Measurements from ENCODE around the gene MBNL2. TPM values are rescaled to one million over a fixed set of nuclear protein-coding genes. Genes with fewer than 3 reads are reported as not detected.

The MBNL2 gene
- total and polyA plus RNA-seq, 2 of the 4 experiments (the other 2 are of a cell fraction), result 26.9 to 103 TPM

DNA sequence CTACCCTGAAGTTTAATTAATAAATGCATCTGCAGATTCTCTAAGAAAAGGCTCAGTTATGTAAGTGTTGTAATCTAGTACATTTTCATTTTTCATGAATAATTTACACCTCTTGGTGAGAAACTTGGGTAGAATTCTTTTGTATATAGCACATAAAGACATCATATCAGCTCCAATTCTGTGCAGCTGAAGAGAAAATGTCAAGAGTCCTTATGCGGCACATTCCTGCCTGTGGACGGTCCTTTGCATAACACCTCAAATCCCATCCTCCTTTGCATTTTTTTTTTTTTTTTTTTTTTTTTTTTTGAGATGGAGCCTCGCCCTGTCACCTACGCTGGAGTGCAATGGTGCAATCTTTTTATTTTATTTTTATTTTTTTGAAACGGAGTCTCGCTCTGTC is 151.7 kb downstream of the MBNL2 start:
- no peak overlapping the region for H2AK5ac ChIP-seq (ENCODE audit: low read depth, low read length)
- H4K20me1 ChIP-seq (ENCODE audit: insufficient read depth, low read length), result no peaks in the 10 kb centered on the region
- no peak for ATAC-seq (ENCODE audit: low read depth)
- H3K4me1 ChIP-seq (ENCODE audit: control insufficient read depth, insufficient read depth, low read length), result no peaks in the 10 kb centered on the region
- no peak overlapping the region for H3K56ac ChIP-seq (ENCODE audit: extremely low read depth, insufficient read depth, low read length)
- H3K36me3 ChIP-seq (ENCODE audit: control insufficient read depth, insufficient read depth, low read length), result peaks cover 31% of the 10 kb centered on the region
- no peaks in the 10 kb centered on the region for H3K27me3 ChIP-seq (ENCODE audit: control insufficient read depth, insufficient read depth, low read length)
- CTCF ChIA-PET, result no interaction called here
- H3K27ac ChIP-seq (ENCODE audit: insufficient read depth, low read length), result no peak overlapping the region
- H3K9me3 ChIP-seq (ENCODE audit: control insufficient read depth, insufficient read depth, low read length), result no peaks in the 10 kb centered on the region
- no peak for DNase-seq
- H2BK5ac ChIP-seq (ENCODE audit: low read depth, low read length, poor library complexity, severe bottlenecking), result no peak overlapping the region
- BruUV-seq (replicated peaks), result no TSS peak
- WGBS, 2 experiments (ENCODE audit: extremely low coverage in 2 of 2, insufficient read length in 1 of 2), result no CpG with 5 or more reads among the region's 6 CpGs
- H2BK120ac ChIP-seq (ENCODE audit: low read depth, low read length), result no peak overlapping the region
- H3K4ac ChIP-seq (ENCODE audit: low read depth, low read length), result no peak overlapping the region
- H2BK15ac ChIP-seq (ENCODE audit: low read depth, low read length), result no peak overlapping the region
- no peak overlapping the region for H3K4me2 ChIP-seq (ENCODE audit: low read depth, low read length)
- H3K9ac ChIP-seq (ENCODE audit: low read depth, low read length), result no peak overlapping the region
- TF ChIP-seq FOS (IDR thresholded peaks at IDR 0.05; ENCODE audit: low read depth, low read length), result no peak
- no peak for TF ChIP-seq MAFK (IDR thresholded peaks at IDR 0.05; ENCODE audit: low read depth, low read length)
- TF ChIP-seq NFE2L2 (IDR thresholded peaks at IDR 0.05; ENCODE audit: low read depth, low read length), result no peak
- TF ChIP-seq, protein P1, sequence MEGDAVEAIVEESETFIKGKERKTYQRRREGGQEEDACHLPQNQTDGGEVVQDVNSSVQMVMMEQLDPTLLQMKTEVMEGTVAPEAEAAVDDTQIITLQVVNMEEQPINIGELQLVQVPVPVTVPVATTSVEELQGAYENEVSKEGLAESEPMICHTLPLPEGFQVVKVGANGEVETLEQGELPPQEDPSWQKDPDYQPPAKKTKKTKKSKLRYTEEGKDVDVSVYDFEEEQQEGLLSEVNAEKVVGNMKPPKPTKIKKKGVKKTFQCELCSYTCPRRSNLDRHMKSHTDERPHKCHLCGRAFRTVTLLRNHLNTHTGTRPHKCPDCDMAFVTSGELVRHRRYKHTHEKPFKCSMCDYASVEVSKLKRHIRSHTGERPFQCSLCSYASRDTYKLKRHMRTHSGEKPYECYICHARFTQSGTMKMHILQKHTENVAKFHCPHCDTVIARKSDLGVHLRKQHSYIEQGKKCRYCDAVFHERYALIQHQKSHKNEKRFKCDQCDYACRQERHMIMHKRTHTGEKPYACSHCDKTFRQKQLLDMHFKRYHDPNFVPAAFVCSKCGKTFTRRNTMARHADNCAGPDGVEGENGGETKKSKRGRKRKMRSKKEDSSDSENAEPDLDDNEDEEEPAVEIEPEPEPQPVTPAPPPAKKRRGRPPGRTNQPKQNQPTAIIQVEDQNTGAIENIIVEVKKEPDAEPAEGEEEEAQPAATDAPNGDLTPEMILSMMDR (conservative IDR thresholded peaks at IDR 0.05; ENCODE audit: low read depth, low read length), result no peak
- no peak for TF ChIP-seq CEBPB (IDR thresholded peaks at IDR 0.05; ENCODE audit: low read depth, low read length)
- TF ChIP-seq POLR2A (IDR thresholded peaks at IDR 0.05; ENCODE audit: low read depth, low read length), result no peak
- TF ChIP-seq, protein P2, sequence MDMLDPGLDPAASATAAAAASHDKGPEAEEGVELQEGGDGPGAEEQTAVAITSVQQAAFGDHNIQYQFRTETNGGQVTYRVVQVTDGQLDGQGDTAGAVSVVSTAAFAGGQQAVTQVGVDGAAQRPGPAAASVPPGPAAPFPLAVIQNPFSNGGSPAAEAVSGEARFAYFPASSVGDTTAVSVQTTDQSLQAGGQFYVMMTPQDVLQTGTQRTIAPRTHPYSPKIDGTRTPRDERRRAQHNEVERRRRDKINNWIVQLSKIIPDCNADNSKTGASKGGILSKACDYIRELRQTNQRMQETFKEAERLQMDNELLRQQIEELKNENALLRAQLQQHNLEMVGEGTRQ (IDR thresholded peaks at IDR 0.05; ENCODE audit: low read depth, low read length), result no peak
- TF ChIP-seq, protein P3, sequence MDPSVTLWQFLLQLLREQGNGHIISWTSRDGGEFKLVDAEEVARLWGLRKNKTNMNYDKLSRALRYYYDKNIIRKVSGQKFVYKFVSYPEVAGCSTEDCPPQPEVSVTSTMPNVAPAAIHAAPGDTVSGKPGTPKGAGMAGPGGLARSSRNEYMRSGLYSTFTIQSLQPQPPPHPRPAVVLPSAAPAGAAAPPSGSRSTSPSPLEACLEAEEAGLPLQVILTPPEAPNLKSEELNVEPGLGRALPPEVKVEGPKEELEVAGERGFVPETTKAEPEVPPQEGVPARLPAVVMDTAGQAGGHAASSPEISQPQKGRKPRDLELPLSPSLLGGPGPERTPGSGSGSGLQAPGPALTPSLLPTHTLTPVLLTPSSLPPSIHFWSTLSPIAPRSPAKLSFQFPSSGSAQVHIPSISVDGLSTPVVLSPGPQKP (IDR thresholded peaks at IDR 0.05; ENCODE audit: borderline replicate concordance, low read depth, low read length), result no peak
- no peak for TF ChIP-seq CHD1 (IDR thresholded peaks at IDR 0.05; ENCODE audit: low read depth, low read length)
- no peak for TF ChIP-seq RFX5 (IDR thresholded peaks at IDR 0.05; ENCODE audit: low read depth, low read length)
- no peak for TF ChIP-seq BHLHE40 (IDR thresholded peaks at IDR 0.05; ENCODE audit: low read depth, low read length)
- TF ChIP-seq RAD21 (IDR thresholded peaks at IDR 0.05; ENCODE audit: low read length), result no peak
- no peak for TF ChIP-seq RCOR1 (IDR thresholded peaks at IDR 0.05; ENCODE audit: insufficient replicate concordance, low read length)
- TF ChIP-seq MAZ (IDR thresholded peaks at IDR 0.05; ENCODE audit: borderline replicate concordance, low read depth, low read length), result no peak
- no peak for TF ChIP-seq MXI1 (IDR thresholded peaks at IDR 0.05; ENCODE audit: borderline replicate concordance, low read depth, low read length)
- H3K4me3 ChIP-seq (ENCODE audit: insufficient read depth, low read depth, low read length), result no peak overlapping the region
- no peak overlapping the region for H2AK9ac ChIP-seq (replicated peaks; ENCODE audit: low read depth, low read length, poor library complexity)
- in situ Hi-C loops (cut with MboI; ENCODE audit: low sequenced_read_pairs), result loop anchor here (10.0 kb wide), 1 partner anchor 191 kb away; no protein-coding TSS in a partner anchor
- H2BK20ac ChIP-seq (ENCODE audit: low read depth, low read length), result no peak overlapping the region
- no peak overlapping the region for H4K8ac ChIP-seq (ENCODE audit: low read depth in 2 of 2, low read length in 2 of 2)
- H2AFZ ChIP-seq (replicated peaks; ENCODE audit: low read length, poor library complexity), result no peak overlapping the region
- no peak overlapping the region for H3K23ac ChIP-seq (ENCODE audit: low read depth, low read length)
- dilution Hi-C loops (cut with HindIII; ENCODE audit: low sequenced_read_pairs, unreplicated experiment), result no loop called here
- H3K18ac ChIP-seq (ENCODE audit: low read depth, low read length), result no peak overlapping the region
- POLR2A ChIA-PET (ENCODE audit: unreplicated experiment), result no interaction called here
- intact Hi-C loops (cut with micrococcal nuclease), result no loop called here
- no peak overlapping the region for H3K14ac ChIP-seq (replicated peaks; ENCODE audit: low read depth, low read length)
- peaks cover 18% of the 10 kb centered on the region for H3K9me1 ChIP-seq (ENCODE audit: insufficient read depth, low read length)
- peaks cover 8 to 41% of the 10 kb centered on the region in 2 experiments for H3K79me1 ChIP-seq (ENCODE audit: low read depth in 1 of 2, low read length in 2 of 2)
- H4K91ac ChIP-seq (ENCODE audit: insufficient read depth, low read depth, low read length), result no peak overlapping the region
- H4K5ac ChIP-seq (ENCODE audit: low read depth, low read length), result no peak overlapping the region

Data from IMR-90 (cell line).